Measurements from ENCODE around the gene TJP3.
A peak's percentile ranks its signal among the peaks of the same experiment; 100 is the strongest.
"Not testable (repeated sequence)": the region's sequence is repeated elsewhere in the genome, so short reads cannot be mapped to it uniquely, and the experiment has no call there.

The TJP3 gene

GRCh38 chr19:3708207-3708931 is at the start of gene TJP3:
Gene TJP3 (plus strand): TSS chr19:3708384. CDS start chr19:3728433, 20,049 bp downstream.
- DNase-seq = no peak

- DNase-seq = no peak
Measured at GRCh38 chr19:3658870-3659745, 49.1 kb upstream of the TJP3 start.

- DNase-seq = no peak
Measured at GRCh38 chr19:3659746-3660112, 48.5 kb upstream of the TJP3 start.

GRCh38 chr19:3660493-3661219 is 47.5 kb upstream of the TJP3 start:
- no peak for DNase-seq

- no peak for DNase-seq
Measured at GRCh38 chr19:3661284-3662238, 46.6 kb upstream of the TJP3 start.

GRCh38 chr19:3663838-3664237 is 44.3 kb upstream of the TJP3 start:
- no peak for DNase-seq

GRCh38 chr19:3664879-3665642 is 43.1 kb upstream of the TJP3 start:
- DNase-seq = no peak

- DNase-seq = peak; percentile 79 to 82
Measured at GRCh38 chr19:3665681-3666544, 42.3 kb upstream of the TJP3 start.

GRCh38 chr19:3666545-3666856 is 41.7 kb upstream of the TJP3 start:
- not testable (repeated sequence) for DNase-seq

GRCh38 chr19:3667037-3667638 is 41.0 kb upstream of the TJP3 start:
- no peak for DNase-seq

- no peak for DNase-seq
Measured at GRCh38 chr19:3667766-3668165, 40.4 kb upstream of the TJP3 start.

- no peak for DNase-seq
Measured at GRCh38 chr19:3668331-3669081, 39.7 kb upstream of the TJP3 start.

- DNase-seq = no peak
Measured at GRCh38 chr19:3669082-3669946, 38.9 kb upstream of the TJP3 start.

GRCh38 chr19:3669947-3670795 is 38.0 kb upstream of the TJP3 start:
- DNase-seq = no peak

- peak; percentile 61 to 67 for DNase-seq
Measured at GRCh38 chr19:3670796-3671679, 37.1 kb upstream of the TJP3 start.

Data from activated CD4-positive, alpha-beta T cell treated with anti-CD3 and anti-CD28 coated beads, Interleukin-2, amount 50 U/mL, for 48 hours (primary cell).